Natural killer cell (primary cell): Measurements from ENCODE around the gene RNF40. TPM values are rescaled to one million over a fixed set of nuclear protein-coding genes. Genes with fewer than 3 reads are reported as not detected.

Experiments
- ATAC-seq, 3 donors: fragments of 150-1000 bp in 2 of 3; fragments of 200-7000 bp in 1 of 3; cut with Tn5 transposase; 1 replicate in 1 of 3; 2 replicates in 2 of 3; pipeline ENCODE4 v1.10.0; 2021; ENCODE audit warnings: mild to moderate bottlenecking in 2 of 3, moderate library complexity in 2 of 3
- DNase-seq, 2 donors: peaks; one replicate each; pipeline versions ENCODE4 v3.0.0 to v3.0.0-alpha.2; 2013 to 2021; ENCODE audit warnings: mixed read lengths in 1 of 2
- H3K27ac ChIP-seq: one replicate; pipeline ENCODE4 v1.5.1; 2013; ENCODE audit warnings: mild to moderate bottlenecking, low read length
- H3K27me3 ChIP-seq: one replicate; pipeline ENCODE4 v1.6.1; 2013; ENCODE audit warnings: low read length; ENCODE audit not compliant: control insufficient read depth, insufficient read depth
- H3K36me3 ChIP-seq: one replicate; pipeline ENCODE4 v1.6.1; 2013; ENCODE audit warnings: low read length; ENCODE audit not compliant: control insufficient read depth, insufficient read depth
- H3K4me1 ChIP-seq: one replicate; pipeline ENCODE4 v1.6.1; 2013; ENCODE audit warnings: low read length; ENCODE audit not compliant: control insufficient read depth, insufficient read depth
- H3K4me3 ChIP-seq: one replicate; pipeline ENCODE4 v1.5.1; 2013; ENCODE audit warnings: low read length
- H3K9me3 ChIP-seq: one replicate; pipeline ENCODE4 v1.6.1; 2013; ENCODE audit warnings: low read length; ENCODE audit not compliant: control insufficient read depth, insufficient read depth
- H3K27ac Mint-ChIP-seq, 2 donors: one replicate each; pipeline ENCODE4 v1.8.0; 2022; ENCODE audit warnings: mild to moderate bottlenecking in 2 of 2, mixed read lengths in 2 of 2, moderate library complexity in 1 of 2
- H3K27me3 Mint-ChIP-seq, 2 donors: one replicate each; pipeline ENCODE4 v1.8.0; 2022; ENCODE audit warnings: low read depth in 2 of 2, mixed read lengths in 2 of 2
- H3K36me3 Mint-ChIP-seq: one replicate; pipeline ENCODE4 v1.8.0; 2022; ENCODE audit warnings: mixed read lengths
- H3K4me1 Mint-ChIP-seq, 2 donors: one replicate each; pipeline ENCODE4 v1.8.0; 2022; ENCODE audit warnings: mixed read lengths in 2 of 2
- H3K4me3 Mint-ChIP-seq: one replicate; pipeline ENCODE4 v1.8.0; 2022; ENCODE audit warnings: mild to moderate bottlenecking, moderate library complexity, mixed read lengths
- H3K9me3 Mint-ChIP-seq, 2 donors: one replicate each; pipeline ENCODE4 v1.8.0; 2022; ENCODE audit warnings: mixed read lengths in 2 of 2
- CTCF ChIP-seq: fragments of 200-600 bp; IDR thresholded peaks from one replicate; pipeline ENCODE4 v1.8.0; 2022; ENCODE audit warnings: antibody characterized with exemption
- WGBS: methylation state at CpG from one replicate; pipeline ENCODE4 v1.1.7; 2013; ENCODE audit warnings: missing lambda C conversion rate; ENCODE audit not compliant: insufficient coverage; 5-methylcytosine and 5-hydroxymethylcytosine counted together
- intact Hi-C: fragments of 100-400 bp; cut with micrococcal nuclease; formaldehyde crosslinking; loops from one replicate; pipeline ENCODE4 v1.14.2; 2022
- total RNA-seq, 4 donors: library from RNA; stranded (reverse); fragments of 120-200 nt in 1 of 4; gene quantifications; one replicate each; pipeline versions ENCODE4 v1.2.3 to v1.2.4, GENCODE V29; 2013 to 2022

RNF40 gene
- total RNA-seq, 3 donors from 2014 or later (not counting 1 experiment from before 2014, with no cell fraction given) = 153 to 167 (median 161) TPM

DNA sequence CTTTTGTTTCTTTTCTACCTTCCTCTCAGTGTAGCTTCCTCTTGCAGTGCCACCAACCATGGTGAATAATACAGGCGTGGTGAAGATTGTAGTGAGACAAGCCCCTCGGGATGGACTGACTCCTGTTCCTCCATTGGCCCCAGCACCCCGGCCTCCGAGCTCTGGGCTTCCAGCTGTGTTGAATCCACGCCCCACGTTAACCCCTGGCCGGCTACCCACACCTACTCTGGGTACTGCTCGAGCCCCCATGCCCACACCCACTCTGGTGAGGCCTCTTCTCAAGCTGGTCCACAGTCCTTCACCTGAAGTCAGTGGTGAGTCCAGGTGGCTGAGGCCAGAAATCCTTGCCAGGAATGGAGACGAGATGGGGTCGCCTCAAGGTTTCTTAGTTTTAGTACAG lies 39.2 kb upstream of the RNF40 start:
- no peak overlapping the region for H3K27ac ChIP-seq
- DNase-seq = no peak
- Mint-ChIP-seq H3K4me3 (no peak overlapping the region), H3K27ac (peak overlapping the region; percentile 30 to 65), H3K36me3 (peaks cover 7% of the 10 kb centered on the region), H3K4me1 (peaks cover 0 to 27% of the 10 kb centered on the region in 2 donors), H3K9me3 (no peaks in the 10 kb centered on the region), H3K27me3 (no peaks in the 10 kb centered on the region)
- ATAC-seq = no peak
- WGBS = 96% methylated on average over 10 of the region's 10 CpGs
- H3K9me3 ChIP-seq = no peaks in the 10 kb centered on the region
- no peak overlapping the region for H3K4me3 ChIP-seq
- TF ChIP-seq CTCF = no peak
- peaks cover 75% of the 10 kb centered on the region for H3K36me3 ChIP-seq
- H3K4me1 ChIP-seq = peaks cover 4% of the 10 kb centered on the region
- no peaks in the 10 kb centered on the region for H3K27me3 ChIP-seq
- intact Hi-C loops = no loop called here

- peaks cover 7% of the 10 kb centered on the region for H3K36me3 Mint-ChIP-seq
- no peaks in the 10 kb centered on the region for H3K27me3 Mint-ChIP-seq
- peak overlapping the region; percentile 30 to 65 for H3K27ac Mint-ChIP-seq
- Histone ChIP-seq H3K27me3 (no peaks in the 10 kb centered on the region), H3K36me3 (peaks cover 71% of the 10 kb centered on the region), H3K4me3 (no peak overlapping the region), H3K4me1 (peaks cover 4% of the 10 kb centered on the region), H3K27ac (no peak overlapping the region), H3K9me3 (no peaks in the 10 kb centered on the region)
- H3K4me3 Mint-ChIP-seq = no peak overlapping the region
- no peak for DNase-seq
- H3K4me1 Mint-ChIP-seq = peaks cover 0 to 27% of the 10 kb centered on the region in 2 donors
- 96% methylated on average over 12 of the region's 12 CpGs for WGBS
- no peak for ATAC-seq
- intact Hi-C loops = no loop called here
- TF ChIP-seq CTCF = no peak
- H3K9me3 Mint-ChIP-seq = no peaks in the 10 kb centered on the region
Measured at GRCh38 chr16:30723725-30724355, 38.3 kb upstream of the RNF40 start.

DNA sequence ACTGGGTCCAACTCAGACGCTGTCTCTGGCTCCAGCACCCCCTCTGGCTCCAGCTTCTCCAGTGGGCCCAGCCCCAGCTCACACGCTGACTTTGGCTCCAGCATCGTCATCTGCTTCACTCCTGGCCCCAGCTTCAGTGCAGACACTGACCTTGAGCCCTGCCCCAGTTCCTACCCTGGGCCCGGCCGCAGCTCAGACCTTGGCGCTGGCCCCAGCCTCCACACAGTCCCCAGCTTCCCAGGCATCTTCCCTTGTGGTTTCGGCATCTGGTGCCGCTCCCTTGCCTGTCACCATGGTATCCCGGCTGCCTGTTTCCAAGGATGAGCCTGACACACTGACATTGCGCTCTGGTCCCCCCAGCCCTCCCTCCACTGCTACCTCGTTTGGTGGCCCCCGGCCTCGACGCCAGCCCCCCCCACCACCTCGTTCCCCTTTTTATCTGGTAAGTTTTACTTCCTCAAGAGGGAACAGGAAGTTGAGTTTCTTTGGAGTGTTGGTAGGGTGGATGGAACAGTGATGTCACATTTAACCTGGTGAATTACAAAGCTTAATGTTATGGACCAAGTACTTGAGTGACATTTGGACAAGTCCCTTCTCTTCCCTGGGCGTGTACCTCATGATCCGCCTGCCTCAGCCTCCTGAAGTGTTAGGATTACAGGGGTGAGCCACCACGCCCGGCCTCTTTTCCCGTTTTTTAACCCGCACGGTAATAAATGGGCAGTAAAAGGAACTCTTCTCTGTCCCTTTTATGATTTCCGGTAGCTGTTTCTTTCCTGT lies 37.3 kb upstream of the RNF40 start:
- Mint-ChIP-seq H3K9me3 (no peaks in the 10 kb centered on the region), H3K27ac (peak overlapping the region; percentile 30 to 65), H3K27me3 (no peaks in the 10 kb centered on the region), H3K4me3 (no peak overlapping the region), H3K4me1 (peaks cover 0 to 27% of the 10 kb centered on the region in 2 donors), H3K36me3 (peaks cover 7% of the 10 kb centered on the region)
- no peak overlapping the region for H3K4me3 ChIP-seq
- no peak overlapping the region for H3K27ac ChIP-seq
- no peaks in the 10 kb centered on the region for H3K27me3 ChIP-seq
- 96% methylated on average over 18 of the region's 23 CpGs for WGBS
- TF ChIP-seq CTCF = no peak
- DNase-seq = no peak
- intact Hi-C loops = no loop called here
- H3K36me3 ChIP-seq = peaks cover 75% of the 10 kb centered on the region
- H3K9me3 ChIP-seq = no peaks in the 10 kb centered on the region
- H3K4me1 ChIP-seq = peaks cover 4% of the 10 kb centered on the region
- ATAC-seq = no peak
